Dedifferentiated amniotic fluid mesenchymal stem cell (primary cell): ENCODE data around the gene SLC8A1.

Source experiments
- DNase-seq: peaks from one replicate; pipeline ENCODE4 v3.0.0-alpha.2; 2016; ENCODE audit errors: extremely low spot score

The SLC8A1 gene

DNA sequence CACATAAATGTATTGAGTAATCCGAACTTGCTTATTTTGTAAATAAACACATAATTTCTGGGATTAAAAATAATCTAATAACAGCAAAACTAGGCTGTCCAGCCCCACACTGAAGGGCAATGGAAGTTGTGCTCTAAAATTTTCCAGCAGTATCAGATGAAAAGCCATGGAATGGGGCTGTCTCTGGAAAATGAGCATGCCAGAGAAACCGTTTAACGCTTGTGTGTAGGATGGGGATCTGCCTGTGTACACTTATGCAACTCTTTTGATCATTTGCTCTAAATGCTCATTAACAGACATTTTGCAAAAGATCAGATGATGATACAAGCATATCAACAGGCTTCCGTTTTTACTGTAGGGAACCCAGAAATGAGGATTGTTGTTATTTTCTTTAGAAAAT is 177.6 kb downstream of the SLC8A1 start:
- DNase-seq, result no peak

DNA sequence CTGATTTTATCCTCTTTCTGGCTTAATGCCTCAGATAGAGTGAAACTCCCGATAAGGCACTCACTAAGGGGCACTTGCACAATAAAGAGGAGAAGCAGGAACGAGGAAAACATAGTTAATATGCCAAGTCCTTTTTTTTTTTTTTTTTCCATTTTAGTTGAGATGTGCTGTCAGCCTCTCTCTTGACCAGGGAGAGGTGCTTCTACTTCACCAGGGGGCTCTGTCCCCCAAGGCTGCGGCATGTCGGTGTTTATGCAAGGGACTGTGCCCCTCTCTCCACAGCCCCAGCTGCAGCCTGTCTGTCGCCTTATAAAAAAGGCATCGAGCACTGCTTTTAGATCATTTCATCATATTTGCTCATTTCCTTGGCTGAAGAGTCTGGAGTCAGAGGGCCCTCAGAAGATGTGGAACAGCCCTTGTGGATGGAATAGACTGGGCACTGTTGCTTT is 178.1 kb downstream of the SLC8A1 start:
- no peak for DNase-seq

DNA sequence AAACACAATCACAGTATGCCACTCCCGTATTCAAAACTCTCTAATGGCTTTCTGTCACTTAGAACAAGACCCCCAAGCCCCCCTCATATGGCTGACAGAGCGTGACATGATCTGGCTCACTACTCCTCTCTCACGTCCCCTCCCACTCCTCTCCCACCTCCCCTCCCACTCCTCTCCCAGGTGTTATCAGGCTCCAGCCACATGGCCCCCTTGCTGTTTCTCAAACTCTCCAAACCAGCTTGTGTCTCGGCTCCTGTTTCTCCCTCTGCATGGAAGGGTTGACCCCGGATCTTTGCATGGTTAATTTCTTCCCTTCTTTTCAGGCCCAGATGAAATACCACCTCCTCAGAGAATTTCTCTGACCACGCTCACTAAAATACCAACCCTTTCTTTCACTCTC is 180.8 kb downstream of the SLC8A1 start:
- no peak for DNase-seq

DNA sequence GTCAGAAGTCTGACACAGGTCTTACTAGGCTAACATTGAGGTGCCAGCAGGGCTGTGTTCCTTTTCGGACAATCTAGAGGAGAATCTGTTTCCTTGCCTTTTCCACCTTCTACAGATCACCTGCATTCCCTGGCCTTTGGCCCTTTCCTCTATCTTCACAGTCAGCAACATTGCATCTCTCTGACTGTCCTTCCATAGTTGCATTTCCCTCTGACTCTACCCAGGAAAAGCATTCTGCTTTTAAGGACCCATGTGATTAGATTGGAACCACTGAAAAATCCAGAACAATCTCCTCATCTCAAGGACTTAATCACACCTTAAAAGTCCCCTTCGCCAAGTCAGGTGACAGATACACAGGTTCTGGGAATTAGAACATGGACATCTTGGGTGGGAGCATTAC is 181.5 kb downstream of the SLC8A1 start:
- DNase-seq, result no peak

DNA sequence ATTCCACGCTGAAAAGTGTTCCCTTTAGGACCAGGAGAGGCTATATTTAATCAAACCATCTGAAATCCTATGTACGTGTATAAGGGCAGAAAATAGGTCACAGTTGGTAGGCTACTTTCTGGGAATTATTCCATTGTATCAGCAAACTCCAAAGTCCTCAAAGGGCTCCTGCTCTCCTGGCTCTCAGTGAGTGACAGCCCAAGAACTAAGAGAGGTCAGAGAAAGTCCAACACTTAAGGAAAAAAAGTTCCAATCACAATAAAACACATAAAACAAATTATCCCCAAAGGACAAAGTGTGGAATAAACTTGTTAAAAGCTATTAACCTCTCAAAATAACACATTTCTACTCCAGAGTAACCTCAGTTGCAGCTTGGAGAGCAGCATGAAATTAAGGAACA is 183.3 kb downstream of the SLC8A1 start:
- DNase-seq, result no peak

DNA sequence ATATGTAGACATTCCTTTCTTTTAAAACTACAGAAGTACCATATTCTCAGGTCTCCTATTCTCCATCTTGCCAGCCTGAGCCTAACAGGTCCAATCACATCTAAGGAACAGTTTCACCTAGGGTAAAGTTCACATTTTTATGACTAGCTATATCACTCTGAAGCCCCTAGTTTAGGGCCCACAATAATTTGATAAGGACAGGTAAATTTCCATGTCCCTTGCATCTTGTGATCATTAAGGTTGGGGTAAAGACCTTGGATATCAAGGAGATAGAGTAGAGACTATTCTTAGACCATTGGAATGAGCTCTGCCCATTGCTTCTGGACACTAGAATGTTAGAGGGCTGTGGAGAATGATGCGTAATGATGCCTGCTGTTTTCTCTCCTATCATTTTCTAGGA is 185.7 kb downstream of the SLC8A1 start:
- DNase-seq, result no peak

DNA sequence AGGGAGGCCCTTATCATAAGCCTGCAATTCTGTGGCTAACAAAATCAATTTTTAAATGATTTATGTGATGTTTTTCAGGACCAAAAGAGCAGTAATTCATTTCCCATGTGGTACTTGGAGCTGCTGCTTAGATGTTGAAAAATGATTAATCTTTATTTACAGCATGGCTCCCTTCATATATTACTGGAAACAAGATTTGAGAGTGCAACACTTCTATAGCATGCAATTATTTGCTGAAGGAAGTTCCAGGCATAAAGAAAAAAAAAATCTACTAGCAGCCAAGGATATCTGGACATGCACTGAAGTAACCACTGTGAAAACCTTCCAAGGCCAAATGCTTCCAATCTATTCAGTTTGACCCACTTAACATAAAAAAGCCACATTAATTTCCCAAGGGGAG is 186.3 kb downstream of the SLC8A1 start:
- DNase-seq, result no peak

DNA sequence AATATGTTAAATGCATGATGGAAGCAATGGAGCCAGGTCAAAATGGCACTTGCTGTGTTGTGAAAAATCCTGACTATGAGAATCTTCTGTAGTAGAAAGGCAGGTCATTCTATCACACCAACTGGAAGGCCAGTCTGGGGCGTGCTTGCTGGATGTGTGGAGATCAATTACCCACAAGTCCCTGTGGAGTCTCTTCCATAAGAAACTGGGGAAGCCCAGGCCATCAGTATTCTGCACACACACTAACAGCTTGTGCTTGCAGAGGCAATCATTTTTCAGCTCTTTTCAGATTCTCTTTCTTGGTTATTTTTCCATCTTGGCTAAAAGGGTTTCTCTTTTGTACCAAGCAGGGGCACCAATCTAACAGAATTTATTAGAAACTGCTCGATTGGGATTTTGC is 190.8 kb downstream of the SLC8A1 start:
- DNase-seq, result no peak

DNA sequence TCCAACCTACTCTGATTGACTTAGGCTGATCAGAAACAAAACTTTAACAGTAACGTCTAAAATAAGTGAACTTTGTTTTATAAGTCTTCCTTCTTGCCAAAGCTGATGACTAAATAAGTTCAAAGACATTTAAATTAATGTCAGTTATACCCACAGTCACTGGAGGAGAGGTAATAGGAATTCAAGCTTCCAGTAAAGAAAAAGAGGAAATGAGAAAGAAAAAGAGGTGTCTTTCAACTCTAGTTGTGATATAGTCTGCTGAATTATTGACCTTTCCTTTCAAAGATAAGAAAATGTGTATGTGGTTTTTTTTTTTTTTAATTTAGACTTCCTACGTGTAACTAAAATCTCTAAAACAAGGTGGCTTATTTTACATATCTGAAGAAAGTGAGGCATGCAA is 191.5 kb downstream of the SLC8A1 start:
- no peak for DNase-seq

DNA sequence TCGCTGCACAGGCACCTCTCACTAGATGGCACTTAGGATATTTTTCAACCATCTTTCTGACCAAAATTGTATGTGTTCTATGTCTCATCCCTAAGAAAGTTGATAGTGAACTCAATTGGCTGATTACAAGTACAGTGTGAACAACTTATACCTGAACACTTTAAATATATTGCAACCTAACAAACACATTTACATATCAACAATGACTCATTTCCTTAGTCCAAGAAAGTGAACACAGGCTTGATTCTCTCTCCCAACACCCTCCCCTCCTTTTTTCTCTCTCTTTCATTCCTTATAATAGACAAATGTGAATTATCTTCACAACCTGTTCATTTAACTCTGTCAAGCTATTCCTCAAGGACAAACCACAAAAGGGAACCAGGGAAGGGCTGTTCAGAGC is 192.0 kb downstream of the SLC8A1 start:
- DNase-seq, result no peak

DNA sequence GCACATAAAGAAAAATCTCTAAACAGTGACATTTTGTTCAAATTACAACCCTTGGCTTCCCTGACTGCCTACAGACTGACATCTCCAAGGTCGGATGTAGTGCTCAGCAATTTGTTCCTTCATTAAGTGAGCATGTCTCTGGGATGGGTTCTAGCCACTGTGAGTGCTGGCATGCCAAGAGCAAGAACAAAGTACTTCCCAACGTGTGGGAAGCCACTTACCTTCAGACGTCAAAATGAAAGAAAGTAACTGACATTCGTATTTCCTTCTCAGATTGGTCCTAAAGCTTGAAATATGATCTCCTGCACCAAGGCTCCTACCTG is 193.8 kb downstream of the SLC8A1 start:
- no peak for DNase-seq

DNA sequence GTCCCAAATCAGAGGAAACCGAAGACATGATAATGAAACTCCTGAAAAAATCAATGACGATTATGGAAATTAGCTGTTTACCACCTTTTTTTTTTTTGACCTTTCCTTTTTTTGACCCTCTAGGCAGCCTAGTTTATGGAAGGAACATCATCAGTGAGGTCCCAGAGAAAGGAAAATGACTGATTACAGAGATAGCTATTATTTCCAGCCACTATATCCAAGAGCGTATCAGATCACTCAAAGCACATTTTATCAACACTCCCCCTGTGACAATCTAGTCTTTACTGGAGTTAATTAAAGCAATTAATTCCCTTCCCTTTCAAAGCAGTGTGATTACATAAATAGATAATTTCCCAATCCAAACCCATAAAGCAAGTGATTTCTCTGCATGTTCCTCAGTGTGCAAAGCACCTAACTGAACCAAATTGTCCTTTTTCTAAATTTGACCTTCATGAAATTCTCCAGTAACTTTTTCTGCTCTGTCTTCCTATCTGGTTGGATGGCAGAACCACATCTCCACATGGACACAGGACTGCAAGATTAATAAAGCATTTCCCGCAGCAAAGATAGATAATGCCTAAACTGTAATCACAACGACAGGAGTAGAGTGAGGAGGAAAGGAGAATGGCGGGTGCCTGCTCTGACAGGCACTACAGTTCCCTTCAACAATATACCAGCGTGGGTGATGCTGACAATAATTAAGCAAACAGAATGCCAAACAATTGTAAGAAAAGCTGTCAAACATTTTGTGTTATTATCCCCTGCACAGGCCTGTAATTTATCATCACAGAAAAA is 194.4 kb downstream of the SLC8A1 start:
- DNase-seq, result no peak

DNA sequence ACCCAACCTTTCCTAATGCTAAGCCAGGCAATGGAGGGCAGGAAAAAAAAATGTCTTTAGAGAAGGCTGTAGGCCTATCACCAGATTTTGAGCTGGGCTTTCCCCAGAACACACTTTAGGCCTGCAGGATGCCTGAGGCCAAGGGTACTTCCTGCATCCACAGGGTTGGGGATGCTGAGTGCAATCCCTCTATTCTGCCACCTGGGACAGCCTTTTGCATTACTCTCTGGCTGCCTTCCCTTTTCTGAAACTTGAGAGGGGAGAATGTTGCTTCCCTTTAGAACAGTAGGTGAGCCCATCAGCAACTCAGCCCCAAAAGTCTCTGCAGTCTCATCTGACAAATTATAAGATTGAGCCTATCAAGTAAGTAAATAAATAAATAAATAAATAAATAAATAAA is 195.2 kb downstream of the SLC8A1 start:
- no peak for DNase-seq

DNA sequence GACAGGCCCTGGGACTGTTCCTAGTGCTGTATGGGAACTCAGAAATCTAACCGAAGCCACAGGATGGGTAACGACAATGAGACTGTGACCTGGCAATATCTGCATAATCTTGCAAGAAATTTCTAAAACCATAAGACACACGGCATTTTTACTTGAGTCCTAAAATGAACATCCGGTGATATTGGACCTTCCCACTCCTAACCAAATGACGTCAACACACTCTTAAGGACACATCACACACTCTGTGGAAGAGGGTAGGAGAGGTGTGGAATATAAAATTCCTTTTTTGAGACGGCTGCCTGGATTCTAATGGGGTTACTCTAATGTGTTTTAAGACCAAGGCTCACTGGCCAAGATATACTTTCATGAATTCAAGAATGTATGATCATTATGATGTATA is 195.9 kb downstream of the SLC8A1 start:
- DNase-seq, result no peak

DNA sequence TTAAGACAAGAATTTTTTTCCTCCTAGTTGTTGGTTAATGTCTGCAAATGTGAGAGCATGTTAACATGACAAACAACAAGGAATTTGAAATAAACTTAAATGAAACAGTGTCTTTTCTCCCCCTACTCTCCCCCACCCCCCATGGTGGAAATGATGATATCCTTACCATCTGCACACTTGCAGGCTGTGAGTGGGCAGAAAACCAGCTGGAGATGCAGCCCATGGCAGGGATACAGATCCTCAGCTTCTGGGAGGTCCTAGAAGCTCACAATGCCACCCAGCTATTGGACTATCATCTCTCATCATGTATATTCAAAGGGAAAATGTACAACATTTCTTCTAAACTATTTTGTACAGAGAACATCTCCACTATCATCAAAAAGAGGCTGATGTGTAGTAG is 196.8 kb downstream of the SLC8A1 start:
- DNase-seq, result no peak

DNA sequence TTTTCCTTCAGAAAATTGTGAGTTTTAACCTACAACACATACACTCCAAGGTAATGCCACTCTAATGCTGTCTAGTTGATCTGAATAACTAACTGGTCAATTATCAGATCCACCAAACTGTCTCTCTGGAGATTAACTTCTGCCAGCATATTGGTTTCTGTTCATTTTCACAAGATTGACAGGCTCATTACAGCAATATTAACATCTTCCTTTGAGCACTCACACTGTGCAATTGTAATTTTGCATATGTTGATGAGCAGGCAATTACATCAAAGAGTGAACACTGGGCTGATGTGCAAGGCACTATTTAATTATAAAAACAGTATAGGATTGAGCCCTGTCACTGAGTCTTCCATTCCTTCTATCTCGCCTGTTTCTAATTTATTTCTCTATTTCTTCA is 197.3 kb downstream of the SLC8A1 start:
- DNase-seq, result no peak

DNA sequence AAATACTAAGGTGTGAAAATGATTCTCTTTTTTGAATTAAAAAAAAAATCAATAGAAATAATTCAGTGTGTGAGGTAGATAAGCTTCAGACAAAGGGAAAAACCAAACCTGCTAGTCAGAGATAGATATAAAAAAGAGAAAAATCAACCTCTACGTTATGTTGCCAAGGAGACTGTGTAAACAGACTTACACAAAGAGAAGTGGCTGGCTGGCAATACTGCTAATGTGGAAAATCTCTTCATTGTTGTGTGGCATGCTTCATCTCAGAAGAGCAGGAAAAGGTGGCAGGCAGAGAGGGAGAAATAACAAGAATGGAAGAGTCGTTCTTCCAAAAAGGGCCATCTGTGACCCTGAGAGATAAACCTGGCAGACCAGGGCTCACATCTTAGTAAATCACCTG is 200.8 kb downstream of the SLC8A1 start:
- DNase-seq, result no peak

DNA sequence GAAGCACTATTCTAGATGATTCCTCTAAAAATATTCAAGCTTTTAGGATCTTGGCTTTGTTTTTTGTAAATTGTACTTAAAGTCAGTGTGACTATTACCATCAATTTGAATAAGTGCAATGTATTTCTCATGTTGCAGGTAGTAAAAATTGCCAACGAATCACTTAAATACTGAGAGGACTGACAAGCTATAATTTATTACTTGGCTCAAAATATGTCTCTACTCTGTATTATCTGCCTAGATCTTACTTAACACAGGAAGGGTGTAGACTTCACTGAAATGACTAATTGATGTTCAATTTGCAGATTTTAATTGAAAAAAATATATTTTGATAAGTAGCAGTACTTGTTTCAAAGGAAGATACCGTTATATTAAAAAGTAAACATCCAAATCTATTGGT is 202.3 kb downstream of the SLC8A1 start:
- DNase-seq, result no peak

DNA sequence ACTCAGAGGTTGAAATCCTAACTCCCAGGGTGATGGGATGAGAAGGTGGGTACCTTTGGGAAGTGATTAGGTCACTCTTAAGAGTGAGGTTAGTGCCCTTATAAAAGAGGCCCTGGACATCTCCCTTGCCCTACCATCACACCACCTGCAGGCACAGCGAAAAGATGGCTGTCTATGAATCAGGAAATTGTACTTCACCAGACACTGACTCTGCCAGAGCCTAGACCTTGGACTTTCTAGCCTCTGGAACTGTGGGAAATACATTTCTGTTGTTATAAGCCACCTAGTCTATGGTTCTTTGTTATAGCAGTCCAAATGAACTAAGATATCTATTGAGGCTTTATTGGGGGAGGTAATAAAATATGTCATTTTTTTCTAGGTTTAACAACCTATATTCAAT is 203.6 kb downstream of the SLC8A1 start:
- no peak for DNase-seq

DNA sequence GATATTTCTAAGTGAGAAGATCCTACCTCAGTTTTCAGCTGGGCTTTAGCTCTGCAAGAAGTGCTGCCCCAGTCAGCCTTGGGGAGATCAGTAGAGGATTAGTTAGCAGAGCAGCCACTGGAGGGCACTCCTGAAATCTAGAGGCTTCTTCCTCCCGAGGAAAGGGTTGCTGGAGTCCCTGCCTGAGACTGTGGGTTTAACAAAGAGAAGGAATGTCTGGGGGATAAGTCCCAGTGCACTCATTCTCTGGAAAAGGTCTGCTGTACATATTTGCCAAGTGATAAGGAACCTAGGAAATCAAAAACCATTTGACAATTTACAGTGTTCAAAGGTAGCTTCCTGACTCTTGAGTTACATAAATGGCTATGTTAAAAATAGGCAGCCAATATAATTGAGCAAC is 207.2 kb downstream of the SLC8A1 start:
- peak; percentile 63 for DNase-seq

DNA sequence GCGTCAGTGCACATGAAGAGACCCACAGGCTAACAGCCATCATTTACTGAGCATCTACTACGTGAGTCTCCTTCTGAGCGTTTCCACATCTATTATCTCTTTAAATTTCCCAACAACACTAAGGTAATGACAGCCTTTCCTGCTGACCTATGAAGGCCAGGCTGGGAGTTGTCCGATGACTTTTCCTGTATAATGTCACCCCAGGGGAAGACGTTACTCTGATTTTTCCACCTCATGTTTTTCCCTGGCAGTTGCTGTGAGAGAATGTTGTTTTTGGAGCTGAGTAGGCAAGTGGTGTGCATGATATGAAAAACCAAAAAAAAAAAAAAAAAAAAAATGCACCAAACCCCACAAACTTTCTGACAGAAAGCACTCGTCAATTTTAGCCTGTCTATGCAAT is 207.6 kb downstream of the SLC8A1 start:
- no peak for DNase-seq

DNA sequence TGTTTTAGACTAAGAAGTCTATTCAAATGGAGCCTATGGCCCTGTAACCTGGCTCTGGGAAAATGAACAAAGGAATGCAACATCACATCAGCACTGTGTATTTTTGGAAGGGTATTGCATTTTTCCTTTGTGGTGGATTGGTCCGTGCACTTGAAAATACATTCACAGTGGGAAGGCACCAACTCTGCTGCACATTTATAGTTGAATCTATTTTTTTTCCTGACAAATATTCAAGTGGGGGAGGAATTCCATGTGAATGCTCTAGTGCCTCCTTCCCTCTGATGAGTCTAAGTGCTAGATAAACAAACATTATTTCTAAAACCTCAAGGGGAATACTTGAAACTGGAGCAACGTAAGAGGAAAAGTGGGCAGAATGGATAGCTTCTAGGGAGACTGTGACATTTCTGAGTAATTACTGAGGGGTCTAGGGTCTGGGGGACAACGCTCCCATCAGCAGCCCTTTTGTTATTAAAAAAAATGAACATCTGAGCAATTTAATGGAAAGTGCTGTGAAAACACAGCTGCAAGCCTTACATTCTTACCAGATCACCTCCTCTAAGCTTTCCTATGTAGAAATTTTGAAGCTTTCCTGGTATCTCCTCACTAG is 208.2 kb downstream of the SLC8A1 start:
- peak; percentile 65 for DNase-seq

DNA sequence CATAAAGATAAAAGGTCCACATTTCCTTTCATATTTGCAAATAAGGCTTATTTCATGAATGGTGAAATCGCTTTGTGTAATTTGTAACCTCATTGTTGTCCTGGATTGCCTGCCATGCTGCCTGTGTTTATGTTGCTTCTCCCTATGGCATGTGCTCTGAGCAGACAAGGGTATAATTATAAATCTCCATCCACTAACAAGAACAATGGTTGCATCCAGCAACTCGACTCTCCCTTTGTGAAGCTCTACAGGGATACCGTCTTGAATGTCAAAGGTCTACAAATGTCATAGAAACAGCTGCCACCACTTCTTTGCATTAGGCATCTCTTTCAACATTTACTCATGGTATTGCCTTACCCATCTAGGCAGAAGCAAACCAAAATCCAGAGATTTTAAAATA is 209.6 kb downstream of the SLC8A1 start:
- DNase-seq, result no peak

DNA sequence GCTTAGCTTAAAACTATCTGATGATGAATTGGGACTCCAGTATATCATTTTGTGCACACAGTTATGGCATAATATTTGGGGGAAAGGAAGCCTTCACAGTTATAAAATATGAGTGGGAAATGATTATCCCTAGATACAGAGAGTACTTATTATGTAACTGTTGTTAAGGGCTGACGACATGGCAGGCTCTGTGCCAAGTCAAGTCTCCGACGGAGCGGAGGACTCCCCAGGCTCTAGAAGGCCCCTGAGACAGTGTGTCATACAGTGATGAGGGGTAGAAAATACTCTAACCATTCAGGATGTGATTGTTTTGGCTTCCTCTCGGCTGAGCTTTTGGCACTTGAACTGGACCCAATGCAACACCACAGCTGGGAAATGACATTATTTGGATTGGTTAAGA is 211.8 kb downstream of the SLC8A1 start:
- DNase-seq, result peak; percentile 83
